ENCODE measurements around the gene RBFOX2. TPM values are rescaled to one million over a fixed set of nuclear protein-coding genes. Genes with fewer than 3 reads are reported as not detected.

The RBFOX2 gene
- total RNA-seq, 1 experiment from 2014 or later = 91.1 TPM

DNA sequence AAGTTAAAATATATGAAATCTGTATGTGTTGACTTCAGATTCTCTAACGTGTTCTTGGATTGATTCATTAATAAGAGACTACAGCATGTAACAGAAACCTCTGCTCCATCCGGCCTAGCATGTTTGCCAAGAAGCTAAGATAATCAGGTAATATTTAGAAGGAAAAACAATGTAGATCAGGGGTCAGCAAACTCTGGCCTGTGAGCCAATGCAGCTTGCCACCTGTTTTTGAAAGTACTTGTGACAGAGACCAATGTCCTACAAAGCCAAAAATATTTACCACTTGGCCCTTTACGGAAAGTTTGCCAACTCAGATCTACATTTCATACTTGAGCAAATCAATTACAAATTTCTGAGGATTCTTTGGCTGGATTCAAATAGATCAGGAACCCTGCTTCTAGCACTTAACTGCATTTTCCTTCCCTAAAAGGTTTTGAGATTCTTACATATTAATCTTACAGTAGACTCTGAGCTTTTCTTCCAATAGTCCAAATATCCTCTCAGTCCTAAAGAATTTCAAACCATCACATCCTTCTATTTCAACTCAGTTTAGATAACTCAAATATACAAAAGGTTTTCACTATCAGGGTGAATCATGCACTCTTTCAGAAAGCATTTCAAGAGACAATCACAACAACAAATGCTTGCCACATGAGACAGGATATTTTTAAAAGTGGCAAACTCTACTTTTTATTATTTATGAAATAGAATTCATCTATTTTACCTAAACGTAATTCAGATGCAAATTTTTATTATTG is 281.5 kb downstream of the RBFOX2 start:
- Histone ChIP-seq H3K4me3 (ENCODE audit: low read depth, low read length) (no peak overlapping the region), H3K27me3 (replicated peaks; ENCODE audit: control insufficient read depth, insufficient read depth, low read length) (no peaks in the 10 kb centered on the region), H3K4me1 (no peaks in the 10 kb centered on the region), H3K9me3 (no peaks in the 10 kb centered on the region), H3K36me3 (ENCODE audit: control insufficient read depth, insufficient read depth, low read length) (peaks cover 5% of the 10 kb centered on the region; the same call in 1 of the 2 replicates)
- DNase-seq = no peak
- ChIA-PET POLR2A (no interaction called here), CTCF (no interaction called here)
- intact Hi-C loops (cut with micrococcal nuclease; ENCODE audit: unreplicated experiment) = no loop called here
- Mint-ChIP-seq H3K9me3 (ENCODE audit: unreplicated experiment) (no peaks in the 10 kb centered on the region), H3K4me3 (ENCODE audit: unreplicated experiment) (no peak overlapping the region), H3K4me1 (ENCODE audit: low read depth, unreplicated experiment) (no peaks in the 10 kb centered on the region), H3K36me3 (ENCODE audit: insufficient read depth, unreplicated experiment) (peaks cover 62% of the 10 kb centered on the region), H3K27me3 (ENCODE audit: insufficient read depth, unreplicated experiment) (no peaks in the 10 kb centered on the region), H3K27ac (ENCODE audit: unreplicated experiment) (no peak overlapping the region)
- TF ChIP-seq, protein P1, sequence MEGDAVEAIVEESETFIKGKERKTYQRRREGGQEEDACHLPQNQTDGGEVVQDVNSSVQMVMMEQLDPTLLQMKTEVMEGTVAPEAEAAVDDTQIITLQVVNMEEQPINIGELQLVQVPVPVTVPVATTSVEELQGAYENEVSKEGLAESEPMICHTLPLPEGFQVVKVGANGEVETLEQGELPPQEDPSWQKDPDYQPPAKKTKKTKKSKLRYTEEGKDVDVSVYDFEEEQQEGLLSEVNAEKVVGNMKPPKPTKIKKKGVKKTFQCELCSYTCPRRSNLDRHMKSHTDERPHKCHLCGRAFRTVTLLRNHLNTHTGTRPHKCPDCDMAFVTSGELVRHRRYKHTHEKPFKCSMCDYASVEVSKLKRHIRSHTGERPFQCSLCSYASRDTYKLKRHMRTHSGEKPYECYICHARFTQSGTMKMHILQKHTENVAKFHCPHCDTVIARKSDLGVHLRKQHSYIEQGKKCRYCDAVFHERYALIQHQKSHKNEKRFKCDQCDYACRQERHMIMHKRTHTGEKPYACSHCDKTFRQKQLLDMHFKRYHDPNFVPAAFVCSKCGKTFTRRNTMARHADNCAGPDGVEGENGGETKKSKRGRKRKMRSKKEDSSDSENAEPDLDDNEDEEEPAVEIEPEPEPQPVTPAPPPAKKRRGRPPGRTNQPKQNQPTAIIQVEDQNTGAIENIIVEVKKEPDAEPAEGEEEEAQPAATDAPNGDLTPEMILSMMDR (IDR thresholded peaks at IDR 0.05; ENCODE audit: insufficient read depth in 1 of 2, low read depth in 1 of 2, low read length in 1 of 2, severe bottlenecking in 1 of 2, unreplicated experiment in 1 of 2) = no peak
- no TSS peak for BruUV-seq (replicated peaks)

DNA sequence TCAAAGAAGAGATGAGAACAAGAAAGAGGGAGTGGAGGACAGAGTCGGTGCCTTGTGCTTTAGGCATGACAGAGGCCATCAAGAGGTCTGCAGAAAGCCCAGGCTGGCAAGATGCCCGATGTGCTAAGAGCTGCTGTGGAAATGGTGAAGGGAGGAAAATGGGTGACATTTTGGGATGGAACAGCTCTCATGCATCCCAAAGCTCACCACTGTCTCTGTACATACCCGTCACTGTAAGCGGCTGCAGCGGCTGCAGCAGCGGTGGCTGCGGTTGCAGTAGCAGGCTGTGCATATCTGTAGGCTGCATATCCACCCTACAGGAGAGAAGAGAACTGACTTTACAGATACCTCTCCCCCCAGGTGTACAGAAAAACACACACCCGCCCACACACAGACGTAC is 282.4 kb downstream of the RBFOX2 start:
- ChIA-PET POLR2A (no interaction called here), CTCF (no interaction called here)
- no peak overlapping the region for H3K4me3 ChIP-seq (ENCODE audit: low read depth, low read length)
- TF ChIP-seq, protein P1 (IDR thresholded peaks at IDR 0.05; ENCODE audit: insufficient read depth in 1 of 2, low read depth in 1 of 2, low read length in 1 of 2, severe bottlenecking in 1 of 2, unreplicated experiment in 1 of 2) = no peak
- Mint-ChIP-seq H3K27me3 (ENCODE audit: insufficient read depth, unreplicated experiment) (no peaks in the 10 kb centered on the region), H3K9me3 (ENCODE audit: unreplicated experiment) (no peaks in the 10 kb centered on the region), H3K4me1 (ENCODE audit: low read depth, unreplicated experiment) (no peaks in the 10 kb centered on the region), H3K36me3 (ENCODE audit: insufficient read depth, unreplicated experiment) (peaks cover 64% of the 10 kb centered on the region), H3K27ac (ENCODE audit: unreplicated experiment) (no peak overlapping the region), H3K4me3 (ENCODE audit: unreplicated experiment) (no peak overlapping the region)
- H3K9me3 ChIP-seq = no peaks in the 10 kb centered on the region
- no peaks in the 10 kb centered on the region for H3K27me3 ChIP-seq (replicated peaks; ENCODE audit: control insufficient read depth, insufficient read depth, low read length)
- no TSS peak for BruUV-seq (replicated peaks)
- no peaks in the 10 kb centered on the region for H3K4me1 ChIP-seq
- no peak for DNase-seq
- intact Hi-C loops (cut with micrococcal nuclease; ENCODE audit: unreplicated experiment) = no loop called here
- peaks cover 5% of the 10 kb centered on the region; the same call in 1 of the 2 replicates for H3K36me3 ChIP-seq (ENCODE audit: control insufficient read depth, insufficient read depth, low read length)

DNA sequence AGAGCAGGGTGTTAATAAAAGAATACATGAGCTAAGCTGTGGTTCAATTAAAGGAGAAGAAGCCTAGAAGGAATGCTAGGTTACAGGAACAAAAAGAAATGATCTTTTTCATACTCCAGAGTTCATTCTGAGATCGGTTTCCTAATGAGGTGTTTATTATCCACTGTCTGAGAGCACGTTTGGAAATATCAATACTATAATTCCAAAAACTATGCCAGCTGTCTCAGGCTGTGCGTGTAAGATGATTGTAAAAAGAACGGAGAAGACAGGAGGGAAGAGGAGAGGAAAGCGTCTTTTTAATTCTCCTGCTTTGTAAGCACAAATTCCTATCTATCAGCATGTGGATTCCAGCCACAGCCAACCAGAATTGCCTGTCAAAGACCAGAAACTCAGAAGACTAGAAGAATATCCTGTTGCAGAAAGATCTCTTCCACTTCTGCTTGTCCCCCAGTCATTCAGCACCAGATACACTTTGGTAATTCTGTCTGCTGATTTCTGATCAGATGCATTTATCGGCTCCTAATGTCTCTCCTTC is 285.2 kb downstream of the RBFOX2 start:
- no peaks in the 10 kb centered on the region for H3K4me1 ChIP-seq
- Mint-ChIP-seq H3K4me3 (ENCODE audit: unreplicated experiment) (no peak overlapping the region), H3K36me3 (ENCODE audit: insufficient read depth, unreplicated experiment) (peaks cover 83% of the 10 kb centered on the region), H3K27ac (ENCODE audit: unreplicated experiment) (no peak overlapping the region), H3K9me3 (ENCODE audit: unreplicated experiment) (no peaks in the 10 kb centered on the region), H3K27me3 (ENCODE audit: insufficient read depth, unreplicated experiment) (no peaks in the 10 kb centered on the region), H3K4me1 (ENCODE audit: low read depth, unreplicated experiment) (no peaks in the 10 kb centered on the region)
- TF ChIP-seq, protein P1 (IDR thresholded peaks at IDR 0.05; ENCODE audit: insufficient read depth in 1 of 2, low read depth in 1 of 2, low read length in 1 of 2, severe bottlenecking in 1 of 2, unreplicated experiment in 1 of 2) = no peak
- no TSS peak for BruUV-seq (replicated peaks)
- intact Hi-C loops (cut with micrococcal nuclease; ENCODE audit: unreplicated experiment) = no loop called here
- CTCF ChIA-PET = no interaction called here
- H3K9me3 ChIP-seq = no peaks in the 10 kb centered on the region
- peaks cover 5% of the 10 kb centered on the region for H3K36me3 ChIP-seq (ENCODE audit: control insufficient read depth, insufficient read depth, low read length)
- POLR2A ChIA-PET = no interaction called here
- DNase-seq = no peak
- H3K27me3 ChIP-seq (replicated peaks; ENCODE audit: control insufficient read depth, insufficient read depth, low read length) = no peaks in the 10 kb centered on the region
- H3K4me3 ChIP-seq (ENCODE audit: low read depth, low read length) = no peak overlapping the region

All from Caco-2 (cell line).